GM23338 (cell line): ENCODE measurements around the gene MAD2L1BP. TPM values are rescaled to one million over a fixed set of nuclear protein-coding genes. Genes with fewer than 3 reads are reported as not detected.
A peak's percentile ranks its signal among the peaks of the same experiment; 100 is the strongest.

Experiments
- ATAC-seq: fragments of 200-7000 bp; cut with Tn5 transposase; 3 replicates; pipeline ENCODE4 v1.9.1; 2020
- DNase-seq: peaks from one replicate; pipeline ENCODE4 v3.0.0-alpha.2; 2015; ENCODE audit warnings: low spot score
- H2AFZ ChIP-seq: fragments of 200-600 bp; sonication (generic); 2 replicates; pipeline ENCODE4 v1.8.0; 2016; ENCODE audit warnings: antibody characterized with exemption, mild to moderate bottlenecking, moderate library complexity
- H3F3A ChIP-seq: fragments of 200-600 bp; sonication (generic); replicated peaks from 2 replicates; pipeline ENCODE4 v1.8.0; 2017; ENCODE audit warnings: antibody characterized with exemption, mixed run types, low read depth
- H3K27ac ChIP-seq: fragments of 200-600 bp; sonication (generic); 2 replicates; pipeline ENCODE4 v1.6.1; 2016; ENCODE audit warnings: low read depth
- H3K27me3 ChIP-seq: fragments of 200-600 bp; sonication (generic); 2 replicates; pipeline ENCODE4 v1.8.0; 2016; ENCODE audit warnings: mild to moderate bottlenecking, mixed run types, moderate library complexity; ENCODE audit not compliant: insufficient read depth
- H3K36me3 ChIP-seq: fragments of 200-600 bp; sonication (generic); 2 replicates; pipeline ENCODE4 v1.8.0; 2016; ENCODE audit warnings: mild to moderate bottlenecking; ENCODE audit not compliant: insufficient read depth
- H3K4me1 ChIP-seq: fragments of 200-600 bp; sonication (generic); 2 replicates; pipeline ENCODE4 v1.8.0; 2016; ENCODE audit warnings: mild to moderate bottlenecking, moderate library complexity; ENCODE audit not compliant: insufficient read depth
- H3K4me2 ChIP-seq: fragments of 200-600 bp; sonication (generic); 2 replicates; pipeline ENCODE4 v1.7.1; 2017; ENCODE audit warnings: mixed run types
- H3K4me3 ChIP-seq: fragments of 200-600 bp; sonication (generic); 2 replicates; pipeline ENCODE4 v1.6.1; 2016; ENCODE audit warnings: mixed run types
- H3K79me2 ChIP-seq: fragments of 200-600 bp; sonication (generic); replicated peaks from 2 replicates; pipeline ENCODE4 v1.8.0; 2017; ENCODE audit warnings: mild to moderate bottlenecking; ENCODE audit not compliant: insufficient read depth
- H3K9me2 ChIP-seq: fragments of 200-600 bp; sonication (generic); 2 replicates; pipeline ENCODE4 v1.8.0; 2017; ENCODE audit not compliant: insufficient read depth
- H4K20me1 ChIP-seq: fragments of 200-600 bp; sonication (generic); replicated peaks from 2 replicates; pipeline ENCODE4 v1.8.0; 2017; ENCODE audit warnings: mild to moderate bottlenecking; ENCODE audit not compliant: insufficient read depth
- H3K27ac Mint-ChIP-seq: 2 replicates; pipeline ENCODE4 v1.8.0; 2020; ENCODE audit warnings: inconsistent platforms, mild to moderate bottlenecking, moderate library complexity, mixed read lengths
- H3K27me3 Mint-ChIP-seq: 3 replicates; pipeline ENCODE4 v1.8.0; 2022; ENCODE audit warnings: low read depth, mild to moderate bottlenecking, moderate library complexity, mixed read lengths, inconsistent platforms; ENCODE audit not compliant: insufficient read depth, poor library complexity
- H3K36me3 Mint-ChIP-seq: 3 replicates; pipeline ENCODE4 v1.8.0; 2021; ENCODE audit warnings: low read depth, mild to moderate bottlenecking, inconsistent platforms, moderate library complexity, mixed read lengths
- H3K4me1 Mint-ChIP-seq: 3 replicates; pipeline ENCODE4 v1.8.0; 2020; ENCODE audit warnings: mild to moderate bottlenecking, inconsistent platforms, mixed read lengths
- H3K4me3 Mint-ChIP-seq: 3 replicates; pipeline ENCODE4 v1.8.0; 2021; ENCODE audit warnings: moderate library complexity, mild to moderate bottlenecking, inconsistent platforms, mixed read lengths
- H3K9me3 Mint-ChIP-seq: 3 replicates; pipeline ENCODE4 v1.8.0; 2020; ENCODE audit warnings: moderate library complexity, mild to moderate bottlenecking, inconsistent platforms, mixed read lengths
- CREB1 ChIP-seq: fragments of 250-450 bp; sonication (Bioruptor Pico); IDR thresholded peaks from 2 replicates; pipeline ENCODE4 v1.5.0; 2020; ENCODE audit warnings: low read depth, mild to moderate bottlenecking, moderate library complexity
- EZH2 ChIP-seq: fragments of 200-600 bp; sonication (generic); IDR thresholded peaks from one replicate; pipeline ENCODE4 v1.8.0; 2017; ENCODE audit warnings: antibody characterized with exemption, mild to moderate bottlenecking, low read depth; ENCODE audit not compliant: unreplicated experiment
- JUNB ChIP-seq: IDR thresholded peaks from one replicate; pipeline ENCODE4 v1.6.1; 2016; ENCODE audit warnings: antibody characterized with exemption; ENCODE audit not compliant: unreplicated experiment
- NANOG ChIP-seq: IDR thresholded peaks from 2 replicates; pipeline ENCODE4 v1.6.1; 2016; ENCODE audit warnings: antibody characterized with exemption, borderline replicate concordance
- POLR2AphosphoS5 ChIP-seq: IDR thresholded peaks from 2 replicates; pipeline ENCODE4 v1.6.1; 2016; ENCODE audit warnings: antibody characterized with exemption, low read depth
- ZNF331 ChIP-seq: fragments of 250-450 bp; sonication (Bioruptor Pico); IDR thresholded peaks from 2 replicates; pipeline ENCODE4 v1.5.0; 2020; ENCODE audit warnings: low read depth, mild to moderate bottlenecking, moderate library complexity
- polyA plus RNA-seq: library from polyadenylated mRNA; unstranded; fragments of >200 nt; fragmentation: Nextera tagmentation; extraction: Ambion mirVana; gene quantifications from 2 replicates; pipeline ENCODE4 v1.2.1, GENCODE V29; 2016
- total RNA-seq: library from RNA; depleted of rRNA; stranded (reverse); fragments of >200 nt; shearing (Covaris generic); gene quantifications from 2 replicates; pipeline ENCODE4 v1.2.3, GENCODE V29; 2014
- TF ChIP-seq, protein P1 (sequence below): IDR thresholded peaks from one replicate; pipeline ENCODE4 v1.6.1; 2018; ENCODE audit warnings: antibody characterized with exemption; ENCODE audit not compliant: unreplicated experiment
- TF ChIP-seq, protein P2 (sequence below), 2 experiments: fragments of 200-600 bp in 1 of 2; sonication (generic) in 1 of 2; conservative IDR thresholded peaks; 2 replicates each; pipeline versions ENCODE4 v1.5.1 to v1.6.1; 2016 to 2017; ENCODE audit warnings: antibody characterized with exemption in 2 of 2, low read depth in 2 of 2, mild to moderate bottlenecking in 2 of 2, moderate library complexity in 1 of 2
- TF ChIP-seq, protein P3 (sequence below): IDR thresholded peaks from 2 replicates; pipeline ENCODE4 v1.6.1; 2016; ENCODE audit warnings: antibody characterized with exemption

The MAD2L1BP gene
- total and polyA plus RNA-seq, 2 experiments from 2014 or later, result 26.6 to 51.7 TPM

DNA sequence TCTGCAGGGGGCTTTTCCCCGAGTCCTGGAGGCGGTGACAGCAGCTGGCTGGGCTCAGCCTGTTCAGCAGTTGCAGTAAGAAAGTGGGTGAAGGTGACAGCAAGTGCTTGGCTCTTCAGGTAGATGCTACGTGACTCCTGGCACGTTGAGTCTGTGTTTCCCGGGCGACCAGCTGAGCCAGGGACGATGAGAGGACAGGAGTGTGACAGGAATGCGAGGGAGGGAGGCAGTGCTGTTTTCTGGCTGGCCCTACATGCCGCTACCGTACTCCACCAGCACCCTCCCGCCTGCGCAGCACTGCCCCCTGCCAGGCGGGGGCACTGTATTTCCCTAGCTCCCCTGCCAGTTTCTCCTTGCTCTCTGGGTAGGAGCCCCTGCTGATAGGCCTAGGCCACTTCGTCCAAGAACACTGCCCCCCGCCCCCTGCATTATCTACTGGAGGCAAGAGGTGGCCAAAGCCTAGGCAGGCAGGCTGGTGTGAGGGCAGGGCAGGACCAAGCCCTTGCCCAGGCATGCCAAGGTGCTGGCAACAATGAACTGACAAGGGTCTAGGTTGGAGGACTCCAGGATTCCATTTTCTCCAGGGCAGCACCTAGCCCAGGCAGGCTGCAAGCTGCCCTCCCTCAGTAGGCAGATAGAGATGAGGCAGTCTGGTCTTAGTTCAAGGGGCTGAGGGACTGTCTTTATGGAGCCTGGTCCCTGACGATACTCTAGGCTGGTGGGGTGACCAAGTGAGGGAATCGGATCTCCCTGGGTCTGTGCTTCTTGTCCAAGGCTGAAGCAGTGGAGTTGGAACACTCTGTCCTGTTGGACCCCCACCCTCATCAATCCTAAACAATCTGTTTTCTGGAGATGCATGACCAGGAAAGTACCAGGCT is 32.8 kb downstream of the MAD2L1BP start (continued):
- TF ChIP-seq, protein P1, sequence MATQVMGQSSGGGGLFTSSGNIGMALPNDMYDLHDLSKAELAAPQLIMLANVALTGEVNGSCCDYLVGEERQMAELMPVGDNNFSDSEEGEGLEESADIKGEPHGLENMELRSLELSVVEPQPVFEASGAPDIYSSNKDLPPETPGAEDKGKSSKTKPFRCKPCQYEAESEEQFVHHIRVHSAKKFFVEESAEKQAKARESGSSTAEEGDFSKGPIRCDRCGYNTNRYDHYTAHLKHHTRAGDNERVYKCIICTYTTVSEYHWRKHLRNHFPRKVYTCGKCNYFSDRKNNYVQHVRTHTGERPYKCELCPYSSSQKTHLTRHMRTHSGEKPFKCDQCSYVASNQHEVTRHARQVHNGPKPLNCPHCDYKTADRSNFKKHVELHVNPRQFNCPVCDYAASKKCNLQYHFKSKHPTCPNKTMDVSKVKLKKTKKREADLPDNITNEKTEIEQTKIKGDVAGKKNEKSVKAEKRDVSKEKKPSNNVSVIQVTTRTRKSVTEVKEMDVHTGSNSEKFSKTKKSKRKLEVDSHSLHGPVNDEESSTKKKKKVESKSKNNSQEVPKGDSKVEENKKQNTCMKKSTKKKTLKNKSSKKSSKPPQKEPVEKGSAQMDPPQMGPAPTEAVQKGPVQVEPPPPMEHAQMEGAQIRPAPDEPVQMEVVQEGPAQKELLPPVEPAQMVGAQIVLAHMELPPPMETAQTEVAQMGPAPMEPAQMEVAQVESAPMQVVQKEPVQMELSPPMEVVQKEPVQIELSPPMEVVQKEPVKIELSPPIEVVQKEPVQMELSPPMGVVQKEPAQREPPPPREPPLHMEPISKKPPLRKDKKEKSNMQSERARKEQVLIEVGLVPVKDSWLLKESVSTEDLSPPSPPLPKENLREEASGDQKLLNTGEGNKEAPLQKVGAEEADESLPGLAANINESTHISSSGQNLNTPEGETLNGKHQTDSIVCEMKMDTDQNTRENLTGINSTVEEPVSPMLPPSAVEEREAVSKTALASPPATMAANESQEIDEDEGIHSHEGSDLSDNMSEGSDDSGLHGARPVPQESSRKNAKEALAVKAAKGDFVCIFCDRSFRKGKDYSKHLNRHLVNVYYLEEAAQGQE, result no peak
- no peak for TF ChIP-seq NANOG
- peak; percentile 54 for TF ChIP-seq POLR2AphosphoS5
- TF ChIP-seq, protein P2, sequence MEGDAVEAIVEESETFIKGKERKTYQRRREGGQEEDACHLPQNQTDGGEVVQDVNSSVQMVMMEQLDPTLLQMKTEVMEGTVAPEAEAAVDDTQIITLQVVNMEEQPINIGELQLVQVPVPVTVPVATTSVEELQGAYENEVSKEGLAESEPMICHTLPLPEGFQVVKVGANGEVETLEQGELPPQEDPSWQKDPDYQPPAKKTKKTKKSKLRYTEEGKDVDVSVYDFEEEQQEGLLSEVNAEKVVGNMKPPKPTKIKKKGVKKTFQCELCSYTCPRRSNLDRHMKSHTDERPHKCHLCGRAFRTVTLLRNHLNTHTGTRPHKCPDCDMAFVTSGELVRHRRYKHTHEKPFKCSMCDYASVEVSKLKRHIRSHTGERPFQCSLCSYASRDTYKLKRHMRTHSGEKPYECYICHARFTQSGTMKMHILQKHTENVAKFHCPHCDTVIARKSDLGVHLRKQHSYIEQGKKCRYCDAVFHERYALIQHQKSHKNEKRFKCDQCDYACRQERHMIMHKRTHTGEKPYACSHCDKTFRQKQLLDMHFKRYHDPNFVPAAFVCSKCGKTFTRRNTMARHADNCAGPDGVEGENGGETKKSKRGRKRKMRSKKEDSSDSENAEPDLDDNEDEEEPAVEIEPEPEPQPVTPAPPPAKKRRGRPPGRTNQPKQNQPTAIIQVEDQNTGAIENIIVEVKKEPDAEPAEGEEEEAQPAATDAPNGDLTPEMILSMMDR (conservative IDR thresholded peaks at IDR 0.05; ENCODE audit: low read depth in 2 of 2), result peak; percentile 58 to 67
- peak; percentile 12; the same call in 1 of the 2 replicates for TF ChIP-seq CREB1 (CRISPR knock-in tag)

DNA sequence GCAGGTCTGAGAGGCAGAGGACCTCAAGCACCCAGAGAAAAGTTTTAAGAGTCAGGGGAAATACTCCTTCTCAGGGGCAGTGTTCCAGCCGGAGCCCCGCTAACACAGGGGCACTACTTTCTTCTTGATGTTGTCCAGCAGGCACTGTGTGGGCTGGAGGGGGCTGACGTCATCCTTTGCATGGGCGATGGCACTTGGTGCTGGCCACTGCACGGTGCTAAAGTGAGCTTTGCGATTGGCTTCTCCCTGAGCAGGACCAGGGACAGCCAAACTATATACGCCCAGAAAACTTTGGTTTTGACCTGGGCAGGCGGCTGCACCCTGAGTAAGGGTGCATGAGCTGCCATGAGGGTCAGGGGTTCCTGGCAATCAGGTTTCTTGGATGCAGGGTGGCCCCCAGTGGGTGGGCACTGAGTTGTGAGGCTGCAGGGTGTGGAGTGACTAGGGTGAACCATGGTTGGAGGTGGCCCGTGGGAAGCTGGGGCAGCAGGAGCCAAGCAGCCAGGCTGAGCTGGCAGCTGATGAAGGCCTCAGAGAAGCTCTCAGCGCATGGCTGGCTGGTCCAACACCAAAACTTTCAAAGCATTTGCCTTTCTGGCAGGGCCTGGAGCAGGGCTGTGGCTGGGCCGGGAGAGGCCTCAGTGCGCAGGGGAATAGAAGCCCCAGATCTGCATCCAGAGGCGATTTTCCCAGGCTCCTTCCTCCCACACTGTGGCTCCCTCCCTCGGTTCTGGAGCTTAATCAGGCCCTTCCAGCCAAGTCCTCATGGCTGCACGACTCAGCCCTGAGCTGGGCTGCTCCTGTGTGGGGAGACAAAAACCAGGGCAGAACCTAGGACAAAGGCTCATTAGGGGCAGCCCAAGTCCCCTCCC is 33.6 kb downstream of the MAD2L1BP start:
- H4K20me1 ChIP-seq, result no peaks in the 10 kb centered on the region; the same call in 1 of the 2 replicates
- H3K9me2 ChIP-seq, result no peaks in the 10 kb centered on the region
- H3K79me2 ChIP-seq, result no peaks in the 10 kb centered on the region
- H3K36me3 ChIP-seq, result no peaks in the 10 kb centered on the region; the same call in 1 of the 2 replicates
- H3K4me3 Mint-ChIP-seq, result no peak overlapping the region; the same call in 2 of the 3 replicates
- peak; percentile 27 for DNase-seq
- peaks cover 22% of the 10 kb centered on the region; the same call in 1 of the 2 replicates for H3F3A ChIP-seq
- H3K4me3 ChIP-seq, result no peak overlapping the region
- no peak overlapping the region for H2AFZ ChIP-seq
- peaks cover 27% of the 10 kb centered on the region for H3K27me3 Mint-ChIP-seq
- H3K4me1 Mint-ChIP-seq, result peaks cover 31% of the 10 kb centered on the region
- H3K27ac Mint-ChIP-seq, result peak overlapping the region; percentile 80; the same call in 1 of the 2 replicates
- H3K4me1 ChIP-seq, result peaks cover 27% of the 10 kb centered on the region
- H3K36me3 Mint-ChIP-seq, result peaks cover 31% of the 10 kb centered on the region
- H3K4me2 ChIP-seq, result peak overlapping the region; percentile 70; the same call in 1 of the 2 replicates
- 0 out of 2 replicates have a peak overlapping the region, but pooled peaks have one; percentile 39 for H3K27ac ChIP-seq
- peak; percentile 2 for ATAC-seq
- no peaks in the 10 kb centered on the region for H3K9me3 Mint-ChIP-seq
- H3K27me3 ChIP-seq, result no peaks in the 10 kb centered on the region
- TF ChIP-seq ZNF331 (CRISPR knock-in tag), result no peak
- TF ChIP-seq, protein P3, sequence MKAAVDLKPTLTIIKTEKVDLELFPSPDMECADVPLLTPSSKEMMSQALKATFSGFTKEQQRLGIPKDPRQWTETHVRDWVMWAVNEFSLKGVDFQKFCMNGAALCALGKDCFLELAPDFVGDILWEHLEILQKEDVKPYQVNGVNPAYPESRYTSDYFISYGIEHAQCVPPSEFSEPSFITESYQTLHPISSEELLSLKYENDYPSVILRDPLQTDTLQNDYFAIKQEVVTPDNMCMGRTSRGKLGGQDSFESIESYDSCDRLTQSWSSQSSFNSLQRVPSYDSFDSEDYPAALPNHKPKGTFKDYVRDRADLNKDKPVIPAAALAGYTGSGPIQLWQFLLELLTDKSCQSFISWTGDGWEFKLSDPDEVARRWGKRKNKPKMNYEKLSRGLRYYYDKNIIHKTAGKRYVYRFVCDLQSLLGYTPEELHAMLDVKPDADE, result no peak
- TF ChIP-seq EZH2, result no peak
- TF ChIP-seq, protein P1, result no peak
- no peak for TF ChIP-seq JUNB
- TF ChIP-seq, protein P2 (conservative IDR thresholded peaks at IDR 0.05; ENCODE audit: low read depth in 2 of 2), result no peak
